Measurements from ENCODE around the gene CFAP410. TPM values are rescaled to one million over a fixed set of nuclear protein-coding genes. Genes with fewer than 3 reads are reported as not detected.

Gene CFAP410
- total and polyA plus RNA-seq, 2 of the 13 experiments (the other 11 are each of a cell fraction or from before 2014, with no cell fraction given): 8.0 to 20.1 TPM

- TF ChIP-seq ZBTB40 (IDR thresholded peaks at IDR 0.05) (no peak), ZBTB40 (CRISPR knock-in tag; IDR thresholded peaks at IDR 0.05) (no peak), PTBP1 (IDR thresholded peaks at IDR 0.05; ENCODE audit: low read depth, low read length, poor library complexity, severe bottlenecking) (no peak), ISL2 (CRISPR knock-in tag; IDR thresholded peaks at IDR 0.05) (no peak), ZNF121 (CRISPR knock-in tag; IDR thresholded peaks at IDR 0.05) (no peak), ZNF580 (CRISPR knock-in tag; IDR thresholded peaks at IDR 0.05; ENCODE audit: borderline replicate concordance, low read depth) (no peak), SMAD1 (CRISPR knock-in tag; IDR thresholded peaks at IDR 0.05; ENCODE audit: borderline replicate concordance, low read depth) (no peak), BRCA1 (CRISPR knock-in tag; IDR thresholded peaks at IDR 0.05) (no peak), ZNF704 (CRISPR knock-in tag; IDR thresholded peaks at IDR 0.05; ENCODE audit: borderline replicate concordance) (no peak), ZNF713 (CRISPR knock-in tag; IDR thresholded peaks at IDR 0.05) (no peak), FOXA3 (CRISPR knock-in tag; IDR thresholded peaks at IDR 0.05) (no peak), ARID3A (IDR thresholded peaks at IDR 0.05; ENCODE audit: low read depth, low read length) (no peak), MTF1 (CRISPR knock-in tag; IDR thresholded peaks at IDR 0.05) (no peak)
These were observed 26.2 kb upstream of the CFAP410 start (continued) for GRCh38 chr21:44365251-44365966.
